Measurements from ENCODE around the gene PDE3A. TPM values are rescaled to one million over a fixed set of nuclear protein-coding genes. Genes with fewer than 3 reads are reported as not detected.
"Not testable (repeated sequence)": the region's sequence is repeated elsewhere in the genome, so short reads cannot be mapped to it uniquely, and the experiment has no call there.

PDE3A gene
- total RNA-seq (10 to 100 TPM; 10.8 to 16.5 (median 14.4) TPM), polyA plus RNA-seq (1 to 10 TPM; 4.9 to 8.4 TPM)

DNA sequence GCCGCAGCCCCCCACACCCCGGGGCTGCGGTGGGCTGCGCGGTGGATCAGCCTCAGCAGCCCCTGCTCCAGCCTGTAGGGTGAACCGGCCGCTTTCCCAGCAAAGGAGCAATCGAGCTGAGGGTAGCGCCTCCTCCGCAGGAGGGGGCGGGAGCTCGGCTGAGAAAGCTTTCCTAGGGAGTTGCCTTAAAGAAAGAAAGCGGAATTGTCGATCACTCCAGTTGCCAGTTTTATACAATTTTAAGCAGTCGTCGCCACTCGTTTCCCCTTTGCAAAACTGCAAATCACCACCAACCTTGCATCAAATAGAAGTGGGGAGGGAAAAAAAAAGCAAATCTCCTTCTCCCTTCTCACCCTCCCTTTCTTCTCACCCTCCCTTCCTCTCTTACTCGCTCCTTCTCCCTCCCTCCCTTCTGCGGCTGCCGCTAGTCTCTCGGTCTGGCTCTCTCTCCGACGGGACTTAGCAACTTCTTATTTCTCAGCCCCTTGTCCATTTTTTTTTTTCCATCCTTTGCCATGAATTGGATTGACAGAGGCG, at the start of gene PDE3A:
Gene PDE3A, plus strand, starts transcription at position 424 of the 537 bp plus-strand sequence. CDS start 748 bp downstream, outside the sequence.
- TF ChIP-seq, protein P1, sequence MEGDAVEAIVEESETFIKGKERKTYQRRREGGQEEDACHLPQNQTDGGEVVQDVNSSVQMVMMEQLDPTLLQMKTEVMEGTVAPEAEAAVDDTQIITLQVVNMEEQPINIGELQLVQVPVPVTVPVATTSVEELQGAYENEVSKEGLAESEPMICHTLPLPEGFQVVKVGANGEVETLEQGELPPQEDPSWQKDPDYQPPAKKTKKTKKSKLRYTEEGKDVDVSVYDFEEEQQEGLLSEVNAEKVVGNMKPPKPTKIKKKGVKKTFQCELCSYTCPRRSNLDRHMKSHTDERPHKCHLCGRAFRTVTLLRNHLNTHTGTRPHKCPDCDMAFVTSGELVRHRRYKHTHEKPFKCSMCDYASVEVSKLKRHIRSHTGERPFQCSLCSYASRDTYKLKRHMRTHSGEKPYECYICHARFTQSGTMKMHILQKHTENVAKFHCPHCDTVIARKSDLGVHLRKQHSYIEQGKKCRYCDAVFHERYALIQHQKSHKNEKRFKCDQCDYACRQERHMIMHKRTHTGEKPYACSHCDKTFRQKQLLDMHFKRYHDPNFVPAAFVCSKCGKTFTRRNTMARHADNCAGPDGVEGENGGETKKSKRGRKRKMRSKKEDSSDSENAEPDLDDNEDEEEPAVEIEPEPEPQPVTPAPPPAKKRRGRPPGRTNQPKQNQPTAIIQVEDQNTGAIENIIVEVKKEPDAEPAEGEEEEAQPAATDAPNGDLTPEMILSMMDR (IDR thresholded peaks at IDR 0.05) = no peak
- peak within 1 kb of the TSS; percentile 36 to 60 (median 47) for H3K4me3 ChIP-seq
- H3K27ac ChIP-seq = peak within 1 kb of the TSS; percentile 48 to 88 (median 80)
- intact Hi-C loops (cut with DNase I) = no loop called here
- DNase-seq = peak; percentile 16 to 68 (median 38)
- H3K36me3 ChIP-seq = no peaks in the 10 kb centered on the region
- WGBS, 2 donors = 0 to 1% methylated on average over 24 of the region's 24 CpGs
- H3K4me1 ChIP-seq = no peaks in the 10 kb centered on the region
- no peaks in the 10 kb centered on the region for H3K9me3 ChIP-seq
- no peak for FAIRE-seq
- ATAC-seq = peak; percentile 42 to 61 (median 54)
- H3K27me3 ChIP-seq = peaks cover 0 to 7% (median 0%) of the 10 kb centered on the region in 4 donors

DNA sequence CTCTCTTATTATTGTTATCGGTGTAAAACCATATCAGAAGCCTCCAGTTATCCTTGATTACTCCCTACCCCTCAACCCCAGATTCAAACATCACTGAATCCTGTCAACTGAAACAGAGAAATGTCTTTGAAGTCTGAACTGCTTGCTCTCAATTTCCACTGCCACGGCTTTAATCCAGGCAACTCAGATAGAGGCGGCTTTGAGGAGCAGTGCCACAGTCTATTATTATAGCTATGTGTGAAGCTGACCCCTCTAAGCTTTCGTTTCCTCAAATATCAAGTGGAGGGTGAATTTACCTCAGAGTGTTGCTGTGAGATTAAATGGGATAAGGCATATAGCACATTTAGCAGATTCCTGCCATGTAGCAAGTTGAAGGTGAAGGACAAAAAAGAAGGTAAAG, 49.0 kb upstream of the PDE3A start:
- 36 to 49% methylated on average over 4 of the region's 4 CpGs for WGBS, 2 donors
- H3K9me3 ChIP-seq = no peaks in the 10 kb centered on the region
- no peaks in the 10 kb centered on the region for H3K36me3 ChIP-seq
- H3K4me3 ChIP-seq = no peak overlapping the region
- H3K4me1 ChIP-seq = no peaks in the 10 kb centered on the region
- intact Hi-C loops (cut with DNase I) = no loop called here
- H3K27ac ChIP-seq = no peak overlapping the region
- H3K27me3 ChIP-seq = no peaks in the 10 kb centered on the region
- DNase-seq (no peak), FAIRE-seq (no peak), ATAC-seq (no peak)
- TF ChIP-seq, protein P1 (IDR thresholded peaks at IDR 0.05) = no peak

DNA sequence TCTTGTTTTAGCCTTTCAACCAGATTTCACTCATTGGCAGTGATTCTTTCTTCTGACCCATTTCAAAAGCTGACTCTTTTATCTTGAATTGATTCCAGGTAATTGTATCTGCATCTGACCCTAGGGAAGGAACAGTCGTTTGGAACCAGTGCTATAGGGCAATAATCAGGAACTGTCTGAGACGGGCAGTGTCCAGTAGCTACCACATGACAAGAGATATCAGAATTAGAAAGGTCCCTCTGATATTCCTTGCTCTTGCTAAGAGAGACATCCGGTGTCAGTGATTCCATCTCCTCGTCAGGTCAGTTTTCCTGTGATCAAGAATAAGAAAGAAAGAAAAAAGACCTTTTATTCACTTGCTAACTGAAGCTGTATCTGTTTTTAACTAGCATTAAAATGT, 47.8 kb upstream of the PDE3A start:
- WGBS, 2 donors = 35 to 49% methylated on average over 4 of the region's 4 CpGs
- DNase-seq (no peak), ATAC-seq (no peak), FAIRE-seq (no peak)
- H3K4me1 ChIP-seq = no peaks in the 10 kb centered on the region
- intact Hi-C loops (cut with DNase I) = no loop called here
- H3K9me3 ChIP-seq = no peaks in the 10 kb centered on the region
- H3K4me3 ChIP-seq = no peak overlapping the region
- TF ChIP-seq, protein P1 (IDR thresholded peaks at IDR 0.05) = no peak
- no peaks in the 10 kb centered on the region for H3K36me3 ChIP-seq
- H3K27ac ChIP-seq = no peak overlapping the region
- no peaks in the 10 kb centered on the region for H3K27me3 ChIP-seq

DNA sequence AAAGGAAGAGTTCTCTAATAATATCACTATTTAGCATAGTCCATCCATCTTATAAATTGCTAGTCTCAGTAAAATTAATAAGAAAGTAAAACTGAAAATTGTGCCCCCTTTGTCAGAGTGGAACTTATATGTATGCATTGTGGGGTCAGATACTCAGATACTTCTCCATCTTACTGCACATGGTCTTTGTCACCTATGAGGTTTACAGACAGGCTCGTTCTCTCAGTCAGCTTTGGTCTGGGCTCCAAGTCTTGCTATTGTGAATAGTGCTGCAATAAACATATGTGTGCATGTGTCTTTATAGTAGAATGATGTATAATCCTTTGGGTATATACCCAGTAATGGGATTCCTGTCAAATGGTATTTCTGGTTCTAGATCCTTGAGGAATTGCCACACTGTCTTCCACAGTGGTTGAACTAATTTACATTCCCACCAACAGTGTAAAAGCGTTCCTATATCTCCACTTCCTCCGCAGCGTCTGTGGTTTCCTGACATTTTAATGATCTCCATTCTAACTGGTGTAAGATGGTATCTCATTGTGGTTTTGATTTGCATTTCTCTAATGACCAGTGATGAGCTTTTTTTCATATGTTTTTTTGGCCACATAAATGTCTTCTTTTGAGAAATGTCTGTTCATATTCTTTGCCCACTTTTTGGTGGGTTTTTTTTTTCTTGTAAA, 37.4 kb upstream of the PDE3A start:
- FAIRE-seq; DNase-seq; H3K9me3 ChIP-seq; H3K4me1 ChIP-seq; H3K27me3 ChIP-seq; ATAC-seq; H3K36me3 ChIP-seq; H3K27ac ChIP-seq; H3K4me3 ChIP-seq; intact Hi-C loops (cut with DNase I): not testable (repeated sequence)
- 77 to 91% methylated on average over 4 of the region's 4 CpGs for WGBS, 2 donors

DNA sequence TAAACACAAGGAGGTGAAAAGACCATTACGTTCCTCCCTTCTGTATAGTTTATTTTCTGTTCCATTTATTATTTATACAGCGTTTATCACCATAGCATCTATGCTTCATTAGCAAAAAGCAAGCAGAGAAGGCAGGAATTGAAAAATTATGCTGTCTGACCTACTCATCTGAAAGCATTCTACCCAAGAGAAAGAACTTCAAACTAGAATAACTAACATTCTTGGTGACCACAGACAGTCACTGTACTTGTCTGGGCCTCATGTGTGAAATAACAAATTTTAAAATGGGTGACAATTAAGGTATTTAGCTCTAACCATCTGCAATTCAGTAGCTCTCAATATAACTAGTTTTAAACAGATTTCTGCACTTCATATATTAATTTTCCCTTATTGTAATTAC, 29.3 kb upstream of the PDE3A start:
- Histone ChIP-seq H3K27ac (no peak overlapping the region), H3K9me3 (no peaks in the 10 kb centered on the region), H3K27me3 (no peaks in the 10 kb centered on the region), H3K4me1 (no peaks in the 10 kb centered on the region), H3K4me3 (no peak overlapping the region), H3K36me3 (no peaks in the 10 kb centered on the region)
- intact Hi-C loops (cut with DNase I) = no loop called here
- ATAC-seq = peak in 2 of 4 donors; percentile 26 to 50
- 40 to 45% methylated on average over 2 of the region's 2 CpGs for WGBS, 2 donors
- TF ChIP-seq, protein P1 (IDR thresholded peaks at IDR 0.05) = no peak
- no peak for FAIRE-seq
- no peak for DNase-seq

Data from pancreas (tissue), 10 donors.